Measurements from ENCODE around the gene CPED1.
"Not testable (repeated sequence)": the region's sequence is repeated elsewhere in the genome, so short reads cannot be mapped to it uniquely, and the experiment has no call there.

Gene CPED1

GRCh38 chr7:121271916-121272315 is 283.4 kb downstream of the CPED1 start:
- no peak for DNase-seq

GRCh38 chr7:121272676-121273075 is 284.2 kb downstream of the CPED1 start:
- DNase-seq: no peak

- no peak for DNase-seq
These were observed 285.1 kb downstream of the CPED1 start for GRCh38 chr7:121273467-121274167.

GRCh38 chr7:121274467-121274866 is 286.0 kb downstream of the CPED1 start:
- no peak for DNase-seq

GRCh38 chr7:121275204-121275603 is 286.7 kb downstream of the CPED1 start:
- DNase-seq: no peak

DNA sequence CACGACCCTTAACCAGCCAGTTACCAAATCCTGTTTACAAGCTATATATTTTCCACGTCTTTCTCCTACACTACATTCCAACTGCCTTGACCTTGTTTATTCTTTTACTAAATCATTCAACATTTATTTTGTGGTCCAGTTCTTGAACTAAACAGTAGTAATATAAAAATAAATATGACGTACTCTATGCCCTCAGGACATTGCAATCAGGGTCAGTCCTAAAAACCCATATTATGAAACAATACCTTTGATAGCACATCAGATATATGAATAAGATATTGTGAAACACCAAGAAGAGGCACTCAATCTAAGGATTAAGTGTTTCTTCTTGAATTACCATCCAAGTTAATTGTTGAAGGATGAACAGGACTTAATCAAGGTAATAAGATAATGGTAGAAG is 287.8 kb downstream of the CPED1 start:
- DNase-seq: no peak

DNA sequence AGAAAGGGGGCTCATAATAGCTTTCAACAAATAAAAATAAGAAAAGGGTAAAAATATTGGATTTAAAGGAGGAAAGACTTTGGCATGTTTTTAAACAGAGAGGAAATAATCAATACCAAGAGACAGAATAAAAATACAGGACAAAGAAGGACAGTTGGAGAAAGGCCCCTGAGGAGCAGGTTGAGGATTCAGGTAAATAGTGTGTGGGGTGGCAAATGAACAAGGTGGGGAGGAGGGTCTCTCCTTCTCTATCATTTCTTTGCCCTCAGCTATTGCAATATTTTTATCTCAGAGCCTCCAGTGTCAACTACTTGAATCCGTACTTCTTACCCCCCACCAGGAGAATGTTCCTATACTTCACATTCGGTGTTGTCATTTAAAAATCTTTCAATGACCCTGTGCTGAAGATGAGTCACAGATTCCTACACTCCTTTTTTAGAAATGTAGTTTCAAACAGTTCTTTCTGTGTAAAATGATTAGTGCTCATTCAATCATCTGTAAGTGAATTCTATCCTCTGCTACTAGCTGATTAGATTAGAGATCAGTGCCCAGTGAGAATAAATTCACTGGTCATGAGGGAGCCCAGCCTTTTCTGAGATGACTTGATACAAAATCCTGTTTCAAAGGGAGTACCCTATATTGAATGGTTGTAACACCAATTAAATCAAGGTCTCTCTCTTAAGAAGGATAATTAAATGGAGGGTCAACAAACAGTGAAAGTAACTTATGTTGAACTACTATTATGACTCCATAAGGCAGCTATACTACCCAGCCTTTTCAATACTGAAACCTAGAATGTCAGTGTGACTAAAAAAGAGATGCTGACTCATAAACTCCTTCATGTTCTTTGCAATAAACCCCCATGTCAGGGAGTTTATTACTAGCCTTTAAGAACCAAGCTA is 289.9 kb downstream of the CPED1 start:
- DNase-seq: no peak

GRCh38 chr7:121279060-121279620 is 290.6 kb downstream of the CPED1 start:
- no peak for DNase-seq

DNA sequence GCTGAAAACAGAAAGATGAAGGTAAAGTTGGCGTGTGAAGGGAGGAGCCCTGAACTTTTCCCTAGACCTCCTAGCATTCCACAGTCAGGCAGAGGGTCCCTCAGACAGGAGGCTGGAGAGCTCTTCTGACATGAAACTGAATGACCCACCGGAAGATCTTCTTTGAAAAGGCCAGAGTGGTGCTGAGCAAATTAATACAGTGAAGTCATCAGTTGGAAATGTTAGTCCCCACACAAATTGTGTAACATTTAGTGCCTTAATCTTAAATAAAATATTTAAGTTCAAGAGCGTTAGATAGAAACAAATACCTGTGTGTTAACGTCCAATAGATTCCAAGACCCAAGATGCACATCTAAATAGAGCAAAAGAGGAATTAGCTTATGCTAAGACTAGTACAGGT is 291.3 kb downstream of the CPED1 start:
- no peak for DNase-seq

DNA sequence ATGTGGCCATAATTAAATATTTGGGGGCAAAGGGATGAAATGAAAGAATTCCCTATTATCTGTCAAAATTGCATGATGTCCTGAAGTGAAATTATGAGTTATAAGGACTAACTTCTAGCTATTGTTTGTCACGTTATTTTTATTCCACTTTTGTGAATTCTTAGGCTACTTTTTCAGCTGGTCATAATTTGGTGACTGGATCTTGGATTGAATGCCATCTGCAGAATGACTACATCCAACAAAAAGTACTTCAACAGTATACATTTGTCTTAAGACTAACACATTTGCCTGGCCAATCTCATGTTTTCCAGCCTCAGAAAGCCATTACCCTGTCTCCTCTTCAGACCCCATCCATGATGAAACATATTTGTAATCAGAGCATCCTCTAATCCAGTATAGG is 292.1 kb downstream of the CPED1 start:
- no peak for DNase-seq

DNA sequence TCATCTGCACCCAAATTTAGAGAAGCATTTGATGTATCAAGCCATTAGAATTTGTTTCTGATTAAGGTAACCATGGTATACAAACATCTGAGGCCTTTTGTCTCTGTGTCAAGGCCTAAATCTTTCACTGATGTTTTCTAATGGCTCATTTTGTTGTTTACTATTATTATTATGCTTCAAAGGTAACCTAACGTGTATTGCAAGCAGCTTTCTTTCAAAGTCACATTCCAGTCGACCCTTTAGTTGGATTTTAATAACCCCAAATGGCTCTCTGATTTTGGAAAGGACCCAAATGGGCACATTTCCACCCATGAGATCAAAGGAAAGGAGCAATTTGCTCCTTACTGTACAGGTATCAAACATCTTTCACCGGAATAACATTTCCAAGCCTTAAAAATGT is 293.6 kb downstream of the CPED1 start:
- DNase-seq: no peak

- no peak for DNase-seq
These were observed 296.7 kb downstream of the CPED1 start for GRCh38 chr7:121285066-121285667.

DNA sequence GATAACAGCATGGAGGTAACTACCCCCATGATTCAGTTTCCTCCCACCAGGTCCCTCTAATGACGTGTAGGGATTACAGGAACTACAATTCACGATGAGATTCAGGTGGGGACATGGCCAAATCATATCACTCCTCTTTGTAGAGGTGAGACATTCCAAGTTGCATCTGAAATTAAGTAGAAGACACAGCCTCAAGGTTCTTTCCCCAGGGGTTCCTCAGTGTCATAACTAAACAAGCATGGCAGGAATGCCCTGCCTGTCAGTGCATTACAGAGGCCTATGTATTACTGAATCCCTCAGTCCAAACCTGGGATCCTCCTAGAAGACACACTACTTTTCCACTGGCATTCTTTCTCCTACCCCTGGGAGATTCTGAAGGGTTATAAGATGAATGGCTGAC is 297.7 kb downstream of the CPED1 start:
- no peak for DNase-seq

DNA sequence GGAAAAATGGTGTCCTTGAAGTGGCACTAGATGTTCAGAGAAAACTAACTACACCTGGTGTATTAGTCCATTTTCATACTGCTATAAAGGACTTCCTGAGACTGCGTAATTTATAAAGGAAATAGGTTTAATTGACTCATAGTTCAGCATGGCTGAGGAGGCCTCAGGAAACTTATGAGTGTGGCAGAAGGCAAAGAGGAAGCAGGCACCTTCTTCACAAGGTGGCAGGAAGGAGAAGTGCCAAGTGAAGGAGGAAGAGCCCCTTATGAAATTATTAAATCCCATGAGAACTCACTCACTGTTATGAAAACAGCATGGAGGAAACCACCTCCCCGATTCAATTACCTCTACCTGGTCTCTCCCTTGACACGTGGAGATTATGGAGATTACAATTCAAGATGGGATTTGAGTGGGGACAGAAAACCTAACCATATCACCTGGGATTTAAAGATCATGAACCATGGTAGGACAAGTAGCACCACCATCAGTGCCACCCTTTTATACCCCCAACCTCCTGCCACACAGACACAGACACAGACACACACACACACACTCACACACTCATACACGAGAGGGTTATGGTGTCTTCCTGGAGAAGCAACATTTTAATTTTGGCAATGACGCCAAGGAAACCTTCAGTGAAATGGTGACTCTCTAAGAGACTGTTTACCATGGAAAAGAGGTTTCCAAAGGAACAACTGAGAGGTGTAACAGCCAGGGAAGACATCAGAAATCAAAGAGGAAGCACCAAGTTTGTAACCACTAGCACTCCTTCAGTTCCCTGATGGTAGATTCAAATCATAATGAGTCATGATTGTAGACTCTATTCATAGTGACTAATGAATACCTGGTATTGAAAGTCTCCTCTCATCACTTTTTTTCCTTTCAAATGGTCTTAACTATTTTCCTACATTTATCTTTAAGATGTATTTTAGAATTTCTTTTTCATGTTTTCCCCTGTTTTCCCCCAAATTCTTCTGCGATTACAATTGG is 298.5 kb downstream of the CPED1 start:
- DNase-seq: no peak

DNA sequence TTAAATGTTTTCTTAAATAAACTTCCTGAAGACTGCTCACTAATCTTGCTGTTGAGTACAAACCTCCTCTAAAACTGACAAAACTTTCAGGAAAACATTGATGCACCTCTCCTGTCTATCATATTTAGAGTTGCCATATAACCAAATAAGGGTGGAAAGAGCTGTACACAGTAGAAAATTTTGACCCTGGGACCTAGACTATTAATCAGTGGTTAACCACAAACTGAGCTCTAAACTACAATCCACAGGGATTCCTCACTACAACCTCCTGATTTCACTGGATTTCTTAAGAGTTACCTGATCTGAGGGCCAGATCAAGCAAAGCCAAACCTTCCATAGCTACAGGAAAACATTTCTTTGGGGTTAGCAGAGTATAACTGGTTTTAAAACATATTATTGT is 300.4 kb downstream of the CPED1 start:
- DNase-seq: no peak

DNA sequence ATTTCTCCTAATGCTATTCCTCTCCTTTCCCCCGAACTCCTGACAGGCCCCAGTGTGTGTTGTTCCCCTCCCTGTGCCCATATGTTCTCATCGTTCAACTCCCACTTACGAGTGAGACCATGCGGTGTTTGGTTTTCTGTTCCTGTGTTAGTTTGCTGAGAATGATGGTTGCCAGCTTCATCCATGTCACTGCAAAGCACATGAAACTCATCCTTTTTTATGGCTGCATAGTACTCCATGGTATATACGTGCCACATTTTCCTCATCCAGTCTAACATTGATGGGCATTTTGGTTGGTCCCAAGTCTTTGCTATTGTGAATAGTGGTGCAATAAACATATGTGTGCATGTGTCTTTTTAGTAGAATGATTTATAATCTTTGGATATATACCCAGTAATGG is 301.4 kb downstream of the CPED1 start:
- DNase-seq: not testable (repeated sequence)

- DNase-seq: no peak
These were observed 306.0 kb downstream of the CPED1 start for GRCh38 chr7:121294448-121294992.

DNA sequence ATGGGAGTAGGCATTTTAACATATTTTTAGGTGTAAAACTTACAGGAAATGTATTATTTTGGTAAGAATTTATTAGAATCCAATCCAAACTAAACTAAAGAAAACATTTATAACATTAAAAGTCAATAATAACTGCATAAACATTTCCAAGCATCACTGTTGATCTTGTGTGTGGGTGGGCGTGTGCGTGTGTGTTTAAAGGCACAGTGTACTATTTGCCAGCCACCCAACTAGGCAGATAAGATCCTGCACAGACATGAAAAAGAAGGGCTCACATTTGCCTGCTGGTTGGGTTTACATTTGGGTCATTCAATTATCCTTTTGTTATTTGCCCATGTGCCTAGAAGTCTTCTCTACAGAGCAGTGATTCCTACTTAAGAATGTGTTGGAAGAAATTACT is 309.3 kb downstream of the CPED1 start:
- DNase-seq: no peak

DNA sequence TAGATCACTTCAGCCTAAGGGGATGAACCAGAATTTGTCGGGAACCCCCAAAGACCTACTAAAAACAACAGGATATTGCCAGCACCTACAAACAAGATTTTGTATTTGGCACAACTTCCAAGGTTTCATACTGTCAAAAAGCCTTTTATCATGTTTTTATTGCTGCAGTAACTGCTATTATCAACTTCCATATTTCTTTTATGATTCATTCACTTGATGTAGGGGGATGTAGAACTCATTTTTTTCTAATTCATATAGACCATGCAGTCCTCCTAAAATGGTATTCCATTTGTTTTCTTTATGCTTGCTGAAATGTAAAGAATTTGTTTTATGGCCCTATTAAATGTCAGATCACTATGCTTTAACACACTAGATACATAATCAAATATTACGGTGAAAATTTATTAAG is 310.3 kb downstream of the CPED1 start:
- DNase-seq: no peak

- no peak for DNase-seq
These were observed 312.3 kb downstream of the CPED1 start for GRCh38 chr7:121300685-121301420.
